NCI-H748 (cell line): Measurements from ENCODE around the gene KRTCAP2.
"Not testable (repeated sequence)": the region's sequence is repeated elsewhere in the genome, so short reads cannot be mapped to it uniquely, and the experiment has no call there.

Experiments used
- DNase-seq: peaks from one replicate; lab custom pipeline; 2025; ENCODE audit not compliant: unreplicated experiment; lab: John Stamatoyannopoulos, UW

Gene KRTCAP2

GRCh38 chr1:155200920-155201319, 27.8 kb upstream of the KRTCAP2 start:
- no peak for DNase-seq

- DNase-seq, result no peak
Observed at GRCh38 chr1:155199792-155200191, 26.7 kb upstream of the KRTCAP2 start.

GRCh38 chr1:155198547-155198906, 25.4 kb upstream of the KRTCAP2 start:
- DNase-seq, result no peak

GRCh38 chr1:155197901-155198546, 24.9 kb upstream of the KRTCAP2 start:
- DNase-seq, result no peak

GRCh38 chr1:155196893-155197638, 24.0 kb upstream of the KRTCAP2 start:
- no peak for DNase-seq

GRCh38 chr1:155196103-155196892, 23.2 kb upstream of the KRTCAP2 start:
- DNase-seq, result no peak

- peak; percentile 25 for DNase-seq
Observed at GRCh38 chr1:155195201-155196102, 22.3 kb upstream of the KRTCAP2 start.

- DNase-seq, result not testable (repeated sequence)
Observed at GRCh38 chr1:155193991-155194240, 20.8 kb upstream of the KRTCAP2 start.

- DNase-seq, result peak; percentile 91
Observed at GRCh38 chr1:155193275-155193990, 20.3 kb upstream of the KRTCAP2 start.

- peak; percentile 86 for DNase-seq
Observed at GRCh38 chr1:155192346-155193274, 19.5 kb upstream of the KRTCAP2 start.

GRCh38 chr1:155191904-155192303, 18.8 kb upstream of the KRTCAP2 start:
- DNase-seq, result no peak

GRCh38 chr1:155189926-155190325, 16.8 kb upstream of the KRTCAP2 start:
- DNase-seq, result not testable (repeated sequence)

GRCh38 chr1:155188268-155188667, 15.2 kb upstream of the KRTCAP2 start:
- no peak for DNase-seq

- DNase-seq, result no peak
Observed at GRCh38 chr1:155187456-155187891, 14.4 kb upstream of the KRTCAP2 start.

- DNase-seq, result no peak
Observed at GRCh38 chr1:155186794-155187455, 13.8 kb upstream of the KRTCAP2 start.

- no peak for DNase-seq
Observed at GRCh38 chr1:155186067-155186793, 13.1 kb upstream of the KRTCAP2 start.

GRCh38 chr1:155185783-155186066, 12.6 kb upstream of the KRTCAP2 start:
- DNase-seq, result no peak
